Measurements from ENCODE around the gene RAP1A. TPM values are rescaled to one million over a fixed set of nuclear protein-coding genes. Genes with fewer than 3 reads are reported as not detected.

The RAP1A gene
- total RNA-seq, 2 donors from 2014 or later = 28.5 to 35.0 TPM

DNA sequence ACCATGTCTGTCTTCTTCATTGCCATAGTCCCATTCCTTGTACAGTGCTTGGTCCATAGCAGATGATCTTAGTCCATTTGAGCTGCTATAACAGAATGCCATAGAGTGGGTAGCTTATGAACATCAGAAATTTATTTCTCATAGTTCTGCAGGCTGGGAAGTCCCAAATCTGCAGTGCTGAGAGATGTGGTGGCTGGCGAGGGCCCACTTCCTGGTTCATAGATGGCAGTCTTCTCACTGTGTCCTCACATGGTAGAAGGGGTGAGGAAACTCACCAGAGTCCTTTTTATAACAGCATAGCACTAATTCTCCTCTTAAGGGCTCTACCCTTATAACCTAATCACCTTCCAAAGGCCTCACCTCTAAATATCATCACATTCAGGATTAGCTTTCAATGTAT lies 23.1 kb upstream of the RAP1A start:
- H3K27ac ChIP-seq (ENCODE audit: low read depth, low read length) = no peak overlapping the region
- DNase-seq = no peak
- H3K27me3 ChIP-seq (ENCODE audit: control insufficient read depth, insufficient read depth, low read length, poor library complexity, severe bottlenecking) = no peaks in the 10 kb centered on the region
- no peaks in the 10 kb centered on the region for H3K4me1 ChIP-seq (ENCODE audit: control insufficient read depth, insufficient read depth, low read length)
- H3K4me1 Mint-ChIP-seq = peaks cover 15% of the 10 kb centered on the region
- H3K4me3 ChIP-seq (ENCODE audit: low read length) = no peak overlapping the region
- H3K4me3 Mint-ChIP-seq = no peak overlapping the region
- H3K27me3 Mint-ChIP-seq (ENCODE audit: insufficient read depth) = peaks cover 2% of the 10 kb centered on the region
- TF ChIP-seq, protein P1, sequence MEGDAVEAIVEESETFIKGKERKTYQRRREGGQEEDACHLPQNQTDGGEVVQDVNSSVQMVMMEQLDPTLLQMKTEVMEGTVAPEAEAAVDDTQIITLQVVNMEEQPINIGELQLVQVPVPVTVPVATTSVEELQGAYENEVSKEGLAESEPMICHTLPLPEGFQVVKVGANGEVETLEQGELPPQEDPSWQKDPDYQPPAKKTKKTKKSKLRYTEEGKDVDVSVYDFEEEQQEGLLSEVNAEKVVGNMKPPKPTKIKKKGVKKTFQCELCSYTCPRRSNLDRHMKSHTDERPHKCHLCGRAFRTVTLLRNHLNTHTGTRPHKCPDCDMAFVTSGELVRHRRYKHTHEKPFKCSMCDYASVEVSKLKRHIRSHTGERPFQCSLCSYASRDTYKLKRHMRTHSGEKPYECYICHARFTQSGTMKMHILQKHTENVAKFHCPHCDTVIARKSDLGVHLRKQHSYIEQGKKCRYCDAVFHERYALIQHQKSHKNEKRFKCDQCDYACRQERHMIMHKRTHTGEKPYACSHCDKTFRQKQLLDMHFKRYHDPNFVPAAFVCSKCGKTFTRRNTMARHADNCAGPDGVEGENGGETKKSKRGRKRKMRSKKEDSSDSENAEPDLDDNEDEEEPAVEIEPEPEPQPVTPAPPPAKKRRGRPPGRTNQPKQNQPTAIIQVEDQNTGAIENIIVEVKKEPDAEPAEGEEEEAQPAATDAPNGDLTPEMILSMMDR (conservative IDR thresholded peaks at IDR 0.05) = no peak
- H3K9me3 Mint-ChIP-seq = no peaks in the 10 kb centered on the region
- H3K9me3 ChIP-seq (ENCODE audit: control insufficient read depth, low read length) = no peaks in the 10 kb centered on the region
- H3K27ac Mint-ChIP-seq = no peak overlapping the region
- no peaks in the 10 kb centered on the region for H3K36me3 ChIP-seq (ENCODE audit: control insufficient read depth, insufficient read depth, low read length)
- WGBS, 2 experiments (ENCODE audit: insufficient coverage in 1 of 2, insufficient read length in 1 of 2) = 69% methylated on average over 1 of the region's 1 CpG; no CpG with 5 or more reads in 1 of the 2 experiments
- H3K36me3 Mint-ChIP-seq (ENCODE audit: low read depth) = no peaks in the 10 kb centered on the region
- no peak overlapping the region for H3K9ac ChIP-seq (ENCODE audit: extremely low read depth, low read length, poor library complexity, severe bottlenecking)

DNA sequence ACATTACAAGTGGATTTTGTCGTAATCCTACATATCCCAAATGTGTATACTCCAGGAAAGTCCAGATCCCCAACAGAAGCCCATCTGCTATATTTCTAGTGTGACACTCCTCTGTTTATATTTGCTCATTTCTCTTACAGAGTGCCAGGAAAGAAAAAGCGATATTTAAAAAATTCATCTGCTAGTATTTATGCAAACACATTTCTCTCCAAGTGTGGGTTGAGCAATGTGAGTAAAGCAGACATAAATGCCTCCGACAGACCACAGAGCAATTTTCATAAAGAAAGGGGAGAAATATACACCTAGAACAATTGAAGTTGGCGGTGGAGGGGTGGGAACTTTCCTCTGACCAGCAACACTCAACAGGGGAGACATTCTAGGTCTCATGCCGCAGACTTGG lies 22.2 kb upstream of the RAP1A start:
- Histone ChIP-seq H3K9me3 (ENCODE audit: control insufficient read depth, low read length) (no peaks in the 10 kb centered on the region), H3K27ac (ENCODE audit: low read depth, low read length) (no peak overlapping the region), H3K4me3 (ENCODE audit: low read length) (no peak overlapping the region), H3K9ac (ENCODE audit: extremely low read depth, low read length, poor library complexity, severe bottlenecking) (no peak overlapping the region), H3K27me3 (ENCODE audit: control insufficient read depth, insufficient read depth, low read length, poor library complexity, severe bottlenecking) (no peaks in the 10 kb centered on the region), H3K4me1 (ENCODE audit: control insufficient read depth, insufficient read depth, low read length) (no peaks in the 10 kb centered on the region), H3K36me3 (ENCODE audit: control insufficient read depth, insufficient read depth, low read length) (no peaks in the 10 kb centered on the region)
- Mint-ChIP-seq H3K27ac (no peak overlapping the region), H3K4me1 (peaks cover 14% of the 10 kb centered on the region), H3K9me3 (no peaks in the 10 kb centered on the region), H3K27me3 (ENCODE audit: insufficient read depth) (peaks cover 2% of the 10 kb centered on the region), H3K4me3 (no peak overlapping the region), H3K36me3 (ENCODE audit: low read depth) (no peaks in the 10 kb centered on the region)
- no peak for DNase-seq
- TF ChIP-seq, protein P1 (conservative IDR thresholded peaks at IDR 0.05) = no peak
- WGBS, 2 experiments (ENCODE audit: insufficient coverage in 1 of 2, insufficient read length in 1 of 2) = 90 to 93% methylated on average over 3 to 5 of the region's 5 CpGs

DNA sequence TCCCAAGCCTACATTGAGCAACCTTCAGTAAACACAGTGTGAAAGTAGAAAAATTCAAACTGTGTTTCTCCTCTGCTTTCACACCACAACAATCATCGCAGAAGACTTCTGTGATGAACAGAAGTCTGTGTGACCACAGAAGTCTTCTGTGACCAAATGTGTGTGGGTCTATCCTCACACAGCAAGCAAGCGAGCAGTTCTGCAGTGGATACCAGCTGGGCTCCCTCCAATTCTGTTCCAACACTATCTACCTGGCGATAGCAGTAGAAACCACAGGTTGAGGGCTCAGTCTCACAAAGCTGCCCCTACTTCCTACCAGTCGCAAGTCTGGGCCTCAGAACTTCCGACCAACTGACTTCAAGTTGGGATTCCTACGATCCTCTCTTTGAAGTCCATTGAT lies 21.0 kb upstream of the RAP1A start:
- DNase-seq = no peak
- H3K4me3 ChIP-seq (ENCODE audit: low read length) = no peak overlapping the region
- Mint-ChIP-seq H3K4me3 (no peak overlapping the region), H3K27me3 (ENCODE audit: insufficient read depth) (peaks cover 4% of the 10 kb centered on the region), H3K36me3 (ENCODE audit: low read depth) (no peaks in the 10 kb centered on the region), H3K4me1 (peaks cover 5% of the 10 kb centered on the region), H3K9me3 (no peaks in the 10 kb centered on the region), H3K27ac (no peak overlapping the region)
- no peak overlapping the region for H3K27ac ChIP-seq (ENCODE audit: low read depth, low read length)
- no peaks in the 10 kb centered on the region for H3K4me1 ChIP-seq (ENCODE audit: control insufficient read depth, insufficient read depth, low read length)
- H3K36me3 ChIP-seq (ENCODE audit: control insufficient read depth, insufficient read depth, low read length) = no peaks in the 10 kb centered on the region
- no peak overlapping the region for H3K9ac ChIP-seq (ENCODE audit: extremely low read depth, low read length, poor library complexity, severe bottlenecking)
- 95 to 100% methylated on average over 3 to 6 of the region's 6 CpGs for WGBS, 2 experiments (ENCODE audit: insufficient coverage in 1 of 2, insufficient read length in 1 of 2)
- TF ChIP-seq, protein P1 (conservative IDR thresholded peaks at IDR 0.05) = no peak
- H3K27me3 ChIP-seq (ENCODE audit: control insufficient read depth, insufficient read depth, low read length, poor library complexity, severe bottlenecking) = peaks cover 5% of the 10 kb centered on the region
- no peaks in the 10 kb centered on the region for H3K9me3 ChIP-seq (ENCODE audit: control insufficient read depth, low read length)
